ENCODE data around the gene DLG5. TPM values are rescaled to one million over a fixed set of nuclear protein-coding genes. Genes with fewer than 3 reads are reported as not detected.

Gene DLG5
- polyA plus RNA-seq, 2 of the 4 experiments (the other 2 are of a cell fraction) = 17.0 to 30.9 TPM

- TF ChIP-seq HOXA7 (CRISPR knock-in tag; IDR thresholded peaks at IDR 0.05) = no peak
- no peak for TF ChIP-seq CHD2 (IDR thresholded peaks at IDR 0.05; ENCODE audit: low read length, partially characterized antibody)
These were observed 15.2 kb upstream of the DLG5 start (continued) for GRCh38 chr10:77941790-77942189.

DNA sequence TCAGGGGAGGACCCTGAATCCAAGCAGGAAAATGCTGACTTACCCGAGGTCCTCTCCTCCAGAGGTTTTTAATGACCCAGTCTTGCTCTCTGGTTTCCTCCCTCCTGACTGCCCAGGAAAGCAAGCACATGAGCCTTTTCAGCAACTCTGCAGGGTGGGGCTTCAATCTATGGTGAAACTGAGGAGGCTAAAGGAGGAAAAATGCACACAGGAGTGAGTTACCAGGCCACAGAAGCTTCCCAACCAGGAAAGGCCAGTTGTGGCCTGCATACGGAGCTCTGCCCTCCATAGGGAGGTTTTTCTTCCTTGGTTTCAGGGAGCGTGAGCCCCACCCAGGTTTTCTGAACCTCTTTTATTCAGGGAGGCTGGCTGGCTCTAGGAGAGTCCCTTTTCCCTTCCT lies 14.1 kb upstream of the DLG5 start:
- ChIA-PET POLR2A (no interaction called here), CTCF (interaction anchor here (1.0 to 2.4 kb wide), 3 partner anchors 14 to 87 kb away, joined by 3 to 8 read pairs (median 3); partner anchors contain the start of gene DLG5)
- H3K4me2 ChIP-seq = no peak overlapping the region
- ATAC-seq = no peak
- DNase-seq (ENCODE audit: low read depth in 1 of 2, low spot score in 1 of 2) = no peak
- FAIRE-seq = no peak
- H3K4me1 ChIP-seq = peaks cover 29% of the 10 kb centered on the region
- H3K4me3 ChIP-seq = no peak overlapping the region
- TF ChIP-seq NFE2L2 (conservative IDR thresholded peaks at IDR 0.05; ENCODE audit: low read length) (no peak), ZSCAN20 (CRISPR knock-in tag; IDR thresholded peaks at IDR 0.05) (no peak), PHF8 (IDR thresholded peaks at IDR 0.05; ENCODE audit: borderline replicate concordance, low read depth) (no peak), MAFK (IDR thresholded peaks at IDR 0.05; ENCODE audit: partially characterized antibody) (no peak), JUN (IDR thresholded peaks at IDR 0.05) (no peak), HOXA7 (CRISPR knock-in tag; IDR thresholded peaks at IDR 0.05) (no peak)
- TF ChIP-seq, protein P1, sequence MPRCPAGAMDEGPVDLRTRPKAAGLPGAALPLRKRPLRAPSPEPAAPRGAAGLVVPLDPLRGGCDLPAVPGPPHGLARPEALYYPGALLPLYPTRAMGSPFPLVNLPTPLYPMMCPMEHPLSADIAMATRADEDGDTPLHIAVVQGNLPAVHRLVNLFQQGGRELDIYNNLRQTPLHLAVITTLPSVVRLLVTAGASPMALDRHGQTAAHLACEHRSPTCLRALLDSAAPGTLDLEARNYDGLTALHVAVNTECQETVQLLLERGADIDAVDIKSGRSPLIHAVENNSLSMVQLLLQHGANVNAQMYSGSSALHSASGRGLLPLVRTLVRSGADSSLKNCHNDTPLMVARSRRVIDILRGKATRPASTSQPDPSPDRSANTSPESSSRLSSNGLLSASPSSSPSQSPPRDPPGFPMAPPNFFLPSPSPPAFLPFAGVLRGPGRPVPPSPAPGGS (IDR thresholded peaks at IDR 0.05) = no peak
- H3K9me3 ChIP-seq = no peaks in the 10 kb centered on the region
- 61% methylated on average over 3 of the region's 3 CpGs for WGBS (ENCODE audit: missing lambda C conversion rate)
- H3K27ac ChIP-seq = 0 out of 6 replicates have a peak overlapping the region, but pooled peaks of 1 of the 2 experiments have one; percentile 5

DNA sequence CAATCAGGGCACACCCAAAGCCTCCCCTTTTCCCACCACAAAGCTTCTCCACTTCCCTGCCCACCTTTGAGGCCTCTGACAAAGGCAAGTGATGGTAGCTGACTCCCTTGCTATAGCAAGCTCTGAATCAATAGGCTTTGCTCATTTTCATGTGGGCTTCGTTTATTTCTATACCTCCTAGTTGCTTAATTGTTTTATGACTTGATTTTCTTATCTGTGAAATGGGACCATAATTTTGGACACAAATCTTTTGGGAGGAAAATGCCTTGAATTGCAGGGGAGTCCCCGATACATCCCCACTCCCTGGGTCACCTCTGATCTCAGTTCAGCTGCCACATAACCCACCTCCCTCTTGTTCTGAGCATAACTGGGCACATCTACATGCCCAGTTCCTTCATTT lies 13.7 kb upstream of the DLG5 start:
- Histone ChIP-seq H3K9me3 (no peaks in the 10 kb centered on the region), H3K4me2 (no peak overlapping the region), H3K4me1 (peaks cover 29% of the 10 kb centered on the region), H3K4me3 (no peak overlapping the region), H3K27ac (0 out of 6 replicates have a peak overlapping the region, but pooled peaks of 1 of the 2 experiments have one; percentile 6)
- 77% methylated on average over 2 of the region's 2 CpGs for WGBS (ENCODE audit: missing lambda C conversion rate)
- ChIA-PET CTCF (interaction anchor here (1.0 to 2.4 kb wide), 3 partner anchors 13 to 87 kb away, joined by 3 to 8 read pairs (median 3); partner anchors contain the start of gene DLG5), POLR2A (no interaction called here)
- ATAC-seq (no peak), FAIRE-seq (no peak), DNase-seq (ENCODE audit: low read depth in 1 of 2, low spot score in 1 of 2) (no peak)
- TF ChIP-seq MYC (IDR thresholded peaks at IDR 0.05; ENCODE audit: borderline replicate concordance, low read length) (no peak), ZNF302 (CRISPR knock-in tag; IDR thresholded peaks at IDR 0.05) (no peak), CBX2 (IDR thresholded peaks at IDR 0.05; ENCODE audit: borderline replicate concordance, low read depth) (no peak)

DNA sequence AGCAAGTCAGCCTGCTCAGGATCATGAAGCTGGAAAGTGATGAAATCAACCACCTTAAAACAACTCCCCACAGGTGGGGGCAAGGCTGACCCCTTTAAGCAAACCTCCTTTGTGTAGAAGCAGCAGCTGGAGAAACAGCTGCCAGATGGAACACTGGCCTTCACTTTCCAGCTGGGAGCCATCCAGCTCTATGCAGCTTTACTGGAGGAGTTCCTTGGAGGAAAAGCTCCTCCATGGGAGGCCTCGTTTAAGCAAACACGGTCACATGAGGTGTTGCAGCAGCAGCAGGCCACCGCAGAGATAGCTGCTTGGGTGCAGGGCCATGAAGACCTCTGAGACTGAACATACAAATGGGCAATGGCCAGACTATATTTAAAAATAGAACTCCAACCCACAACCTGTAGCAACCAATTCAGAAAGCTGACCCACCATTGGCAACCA lies 13.0 kb upstream of the DLG5 start:
- CTCF ChIA-PET = interaction anchor here (2.4 kb wide), 1 partner anchor 13 kb away, joined by 8 read pairs; the partner anchor contains the start of gene DLG5
- H3K4me1 ChIP-seq = peaks cover 26% of the 10 kb centered on the region

More for the DNA sequence above, 13.0 kb upstream of the DLG5 start:
- ATAC-seq = no peak
- 50% methylated on average over 1 of the region's 3 CpGs for WGBS (ENCODE audit: missing lambda C conversion rate)
- no peak for FAIRE-seq
- H3K4me3 ChIP-seq = no peak overlapping the region
- POLR2A ChIA-PET = no interaction called here
- no peak for DNase-seq (ENCODE audit: low read depth in 1 of 2, low spot score in 1 of 2)
- TF ChIP-seq HEYL (CRISPR knock-in tag; IDR thresholded peaks at IDR 0.05) (no peak), CBX2 (IDR thresholded peaks at IDR 0.05; ENCODE audit: borderline replicate concordance, low read depth) (no peak), HDAC2 (IDR thresholded peaks at IDR 0.05) (no peak), CHD2 (IDR thresholded peaks at IDR 0.05; ENCODE audit: low read length, partially characterized antibody) (no peak), FOSL2 (IDR thresholded peaks at IDR 0.05) (no peak), FOSL2 (CRISPR knock-in tag; IDR thresholded peaks at IDR 0.05) (no peak), GATA3 (IDR thresholded peaks at IDR 0.05; ENCODE audit: borderline replicate concordance) (no peak), EP300 (IDR thresholded peaks at IDR 0.05) (no peak), POLR2AphosphoS2 (conservative IDR thresholded peaks at IDR 0.05; ENCODE audit: low read length) (no peak), JUN (IDR thresholded peaks at IDR 0.05) (no peak), SREBF2 (IDR thresholded peaks at IDR 0.05) (no peak), ZC3H11A (IDR thresholded peaks at IDR 0.05) (no peak), HOXB13 (CRISPR knock-in tag; IDR thresholded peaks at IDR 0.05; ENCODE audit: low read depth) (no peak)
- TF ChIP-seq, protein P2, sequence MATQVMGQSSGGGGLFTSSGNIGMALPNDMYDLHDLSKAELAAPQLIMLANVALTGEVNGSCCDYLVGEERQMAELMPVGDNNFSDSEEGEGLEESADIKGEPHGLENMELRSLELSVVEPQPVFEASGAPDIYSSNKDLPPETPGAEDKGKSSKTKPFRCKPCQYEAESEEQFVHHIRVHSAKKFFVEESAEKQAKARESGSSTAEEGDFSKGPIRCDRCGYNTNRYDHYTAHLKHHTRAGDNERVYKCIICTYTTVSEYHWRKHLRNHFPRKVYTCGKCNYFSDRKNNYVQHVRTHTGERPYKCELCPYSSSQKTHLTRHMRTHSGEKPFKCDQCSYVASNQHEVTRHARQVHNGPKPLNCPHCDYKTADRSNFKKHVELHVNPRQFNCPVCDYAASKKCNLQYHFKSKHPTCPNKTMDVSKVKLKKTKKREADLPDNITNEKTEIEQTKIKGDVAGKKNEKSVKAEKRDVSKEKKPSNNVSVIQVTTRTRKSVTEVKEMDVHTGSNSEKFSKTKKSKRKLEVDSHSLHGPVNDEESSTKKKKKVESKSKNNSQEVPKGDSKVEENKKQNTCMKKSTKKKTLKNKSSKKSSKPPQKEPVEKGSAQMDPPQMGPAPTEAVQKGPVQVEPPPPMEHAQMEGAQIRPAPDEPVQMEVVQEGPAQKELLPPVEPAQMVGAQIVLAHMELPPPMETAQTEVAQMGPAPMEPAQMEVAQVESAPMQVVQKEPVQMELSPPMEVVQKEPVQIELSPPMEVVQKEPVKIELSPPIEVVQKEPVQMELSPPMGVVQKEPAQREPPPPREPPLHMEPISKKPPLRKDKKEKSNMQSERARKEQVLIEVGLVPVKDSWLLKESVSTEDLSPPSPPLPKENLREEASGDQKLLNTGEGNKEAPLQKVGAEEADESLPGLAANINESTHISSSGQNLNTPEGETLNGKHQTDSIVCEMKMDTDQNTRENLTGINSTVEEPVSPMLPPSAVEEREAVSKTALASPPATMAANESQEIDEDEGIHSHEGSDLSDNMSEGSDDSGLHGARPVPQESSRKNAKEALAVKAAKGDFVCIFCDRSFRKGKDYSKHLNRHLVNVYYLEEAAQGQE (IDR thresholded peaks at IDR 0.05) = no peak
- TF ChIP-seq, protein P3, sequence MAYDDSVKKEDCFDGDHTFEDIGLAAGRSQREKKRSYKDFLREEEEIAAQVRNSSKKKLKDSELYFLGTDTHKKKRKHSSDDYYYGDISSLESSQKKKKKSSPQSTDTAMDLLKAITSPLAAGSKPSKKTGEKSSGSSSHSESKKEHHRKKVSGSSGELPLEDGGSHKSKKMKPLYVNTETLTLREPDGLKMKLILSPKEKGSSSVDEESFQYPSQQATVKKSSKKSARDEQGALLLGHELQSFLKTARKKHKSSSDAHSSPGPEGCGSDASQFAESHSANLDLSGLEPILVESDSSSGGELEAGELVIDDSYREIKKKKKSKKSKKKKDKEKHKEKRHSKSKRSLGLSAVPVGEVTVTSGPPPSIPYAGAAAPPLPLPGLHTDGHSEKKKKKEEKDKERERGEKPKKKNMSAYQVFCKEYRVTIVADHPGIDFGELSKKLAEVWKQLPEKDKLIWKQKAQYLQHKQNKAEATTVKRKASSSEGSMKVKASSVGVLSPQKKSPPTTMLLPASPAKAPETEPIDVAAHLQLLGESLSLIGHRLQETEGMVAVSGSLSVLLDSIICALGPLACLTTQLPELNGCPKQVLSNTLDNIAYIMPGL (CRISPR knock-in tag; IDR thresholded peaks at IDR 0.05; ENCODE audit: borderline replicate concordance) = no peak
- TF ChIP-seq, protein P1 (IDR thresholded peaks at IDR 0.05) = no peak
- TF ChIP-seq, protein P4, sequence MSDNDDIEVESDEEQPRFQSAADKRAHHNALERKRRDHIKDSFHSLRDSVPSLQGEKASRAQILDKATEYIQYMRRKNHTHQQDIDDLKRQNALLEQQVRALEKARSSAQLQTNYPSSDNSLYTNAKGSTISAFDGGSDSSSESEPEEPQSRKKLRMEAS (IDR thresholded peaks at IDR 0.05) = no peak
- H3K4me2 ChIP-seq = 0 out of 3 replicates have a peak overlapping the region, but pooled peaks have one; percentile 2
- no peaks in the 10 kb centered on the region for H3K9me3 ChIP-seq
- peak overlapping the region in 1 of 2 experiments; percentile 23; a peak in 1 of 6 replicates for H3K27ac ChIP-seq

All from A549 (cell line).